Endothelial cell of umbilical vein (primary cell): ENCODE data around the gene ATXN1. TPM values are rescaled to one million over a fixed set of nuclear protein-coding genes. Genes with fewer than 3 reads are reported as not detected.

Experiments used
- BruUV-seq: library from RNA; stranded (reverse); fragments of 400-500 nt; replicated peaks from 2 replicates; lab custom pipeline; 2021; lab: Mats Ljungman, UMichigan
- CTCF ChIA-PET: fragments of 300-600, 350-600 bp; sonication (Branson Sonifier 250); formaldehyde crosslinking; loops from one replicate; lab custom pipeline; 2021; ENCODE audit warnings: antibody characterized with exemption, inconsistent platforms; lab: Charles Lee
- POLR2A ChIA-PET: fragments of 300-600, 350-600 bp; sonication (Branson Sonifier 250); formaldehyde crosslinking; loops from one replicate; lab custom pipeline; 2021; ENCODE audit warnings: antibody characterized with exemption, inconsistent platforms; lab: Charles Lee
- DNase-seq: peaks from one replicate; pipeline ENCODE4 v3.0.0-alpha.2; 2011; ENCODE audit warnings: low read depth, low spot score
- FAIRE-seq: peaks from 2 replicates; lab custom pipeline; 2011; peaks lifted over from hg19 to GRCh38; lab: Jason Lieb, UNC
- H2AFZ ChIP-seq: 2 replicates; pipeline ENCODE4 v1.6.0; 2012; ENCODE audit warnings: low read depth, low read length, control low read depth, inconsistent platforms
- H3K27ac ChIP-seq: 2 replicates; pipeline ENCODE4 v1.5.1; 2011; ENCODE audit warnings: low read depth, mild to moderate bottlenecking, control low read depth, low read length, moderate library complexity; ENCODE audit not compliant: insufficient read depth
- H3K27me3 ChIP-seq, 2 experiments: 2 replicates each; pipeline versions ENCODE4 v1.6.0 to v1.6.1; 2011; ENCODE audit warnings: low read length in 2 of 2, mixed read lengths in 1 of 2; ENCODE audit not compliant: control insufficient read depth in 2 of 2, insufficient read depth in 2 of 2
- H3K36me3 ChIP-seq, 2 experiments: 2 replicates in 1 of 2; 3 replicates in 1 of 2; pipeline ENCODE4 v1.5.1; 2011; ENCODE audit warnings: low read length in 2 of 2, mild to moderate bottlenecking in 1 of 2, moderate library complexity in 1 of 2; ENCODE audit not compliant: control insufficient read depth in 2 of 2, insufficient read depth in 2 of 2; ENCODE audit errors: extremely low read depth in 1 of 2
- H3K4me1 ChIP-seq: 3 replicates; pipeline ENCODE4 v1.5.1; 2011; ENCODE audit warnings: mild to moderate bottlenecking, low read length; ENCODE audit not compliant: control insufficient read depth, insufficient read depth; ENCODE audit errors: extremely low read depth
- H3K4me2 ChIP-seq: 2 replicates; pipeline ENCODE4 v1.6.1; 2011; ENCODE audit warnings: low read length, control low read depth, mixed read lengths; ENCODE audit not compliant: insufficient read depth
- H3K4me3 ChIP-seq, 3 experiments: fragments of 200-600 bp in 1 of 3; sonication (generic), shearing (Covaris generic) in 1 of 3; replicated peaks in 1 of 3; 2 replicates each; pipeline ENCODE4 v1.5.1; 2011 to 2016; ENCODE audit warnings: control low read depth in 3 of 3, low read length in 3 of 3, mild to moderate bottlenecking in 2 of 3, inconsistent platforms in 1 of 3, low read depth in 1 of 3, moderate library complexity in 1 of 3; ENCODE audit not compliant: insufficient read depth in 1 of 3
- H3K79me2 ChIP-seq: 2 replicates; pipeline ENCODE4 v1.6.0; 2012; ENCODE audit warnings: low read length, inconsistent platforms; ENCODE audit not compliant: control insufficient read depth, insufficient read depth
- H3K9ac ChIP-seq: replicated peaks from 2 replicates; pipeline ENCODE3; 2011; ENCODE audit warnings: low read length, control low read depth; ENCODE audit not compliant: insufficient read depth; ENCODE audit errors: extremely low read depth
- H3K9me1 ChIP-seq: replicated peaks from 3 replicates; pipeline ENCODE4 v1.6.0; 2011; ENCODE audit warnings: mild to moderate bottlenecking, low read length; ENCODE audit not compliant: control insufficient read depth, insufficient read depth; ENCODE audit errors: extremely low read depth
- H3K9me3 ChIP-seq: replicated peaks from 2 replicates; pipeline ENCODE4 v1.5.1; 2012; ENCODE audit warnings: low read length, inconsistent platforms; ENCODE audit not compliant: control insufficient read depth, insufficient read depth
- H4K20me1 ChIP-seq: replicated peaks from 2 replicates; pipeline ENCODE3; 2011; ENCODE audit warnings: mild to moderate bottlenecking, low read length; ENCODE audit not compliant: control insufficient read depth, insufficient read depth; ENCODE audit errors: extremely low read depth
- EZH2 ChIP-seq: IDR thresholded peaks from 2 replicates; pipeline ENCODE4 v1.6.1; 2012; ENCODE audit warnings: borderline replicate concordance, low read depth, mild to moderate bottlenecking, moderate library complexity, low read length, inconsistent platforms; ENCODE audit not compliant: severe bottlenecking
- FOS ChIP-seq: IDR thresholded peaks from 2 replicates; pipeline ENCODE4 v1.6.1; 2011; ENCODE audit warnings: mild to moderate bottlenecking, low read length, moderate library complexity, borderline replicate concordance; ENCODE audit not compliant: insufficient read depth
- GATA2 ChIP-seq: IDR thresholded peaks from 2 replicates; pipeline ENCODE4 v1.7.0; 2011; ENCODE audit warnings: low read depth, mild to moderate bottlenecking, moderate library complexity, mixed read lengths, low read length; ENCODE audit not compliant: insufficient read length, insufficient read depth
- JUN ChIP-seq: IDR thresholded peaks from 2 replicates; pipeline ENCODE4 v1.6.1; 2011; ENCODE audit warnings: borderline replicate concordance, low read depth; ENCODE audit not compliant: insufficient read length, insufficient read depth
- MAX ChIP-seq: IDR thresholded peaks from 2 replicates; pipeline ENCODE4 v1.6.1; 2011; ENCODE audit not compliant: insufficient read depth, insufficient read length
- MYC ChIP-seq: IDR thresholded peaks from one replicate; pipeline ENCODE4 v1.6.1; 2011; ENCODE audit warnings: mild to moderate bottlenecking, low read depth, low read length
- POLR2A ChIP-seq: IDR thresholded peaks from 2 replicates; pipeline ENCODE4 v1.6.1; 2012; ENCODE audit warnings: low read depth, mild to moderate bottlenecking, control low read depth, low read length
- POLR2AphosphoS5 ChIP-seq: IDR thresholded peaks from 2 replicates; pipeline ENCODE4 v1.6.1; 2012; ENCODE audit warnings: low read depth, mild to moderate bottlenecking, control low read depth, low read length, moderate library complexity; ENCODE audit not compliant: insufficient read depth
- dilution Hi-C: fragments of 300-500 bp; cut with MboI; formaldehyde crosslinking; loops from one replicate; pipeline ENCODE4 v1.15.0; 2019; ENCODE audit warnings: low sequenced_read_pairs; ENCODE audit not compliant: extremely low pct_ligation_motif_present
- intact Hi-C: fragments of 100-400 bp; cut with micrococcal nuclease; formaldehyde crosslinking; loops from one replicate; pipeline ENCODE4 v1.10.0; 2022
- polyA plus RNA-seq, 4 experiments: library from polyadenylated mRNA; depleted of rRNA in 3 of 4; stranded (reverse) in 3 of 4; unstranded in 1 of 4; fragments of >200 nt; gene quantifications; 2 replicates each; pipeline versions ENCODE4 v1.2.1 to v1.2.3, GENCODE V29; 2011 to 2012; ENCODE audit warnings: missing spikeins in 1 of 4
- total RNA-seq: library from RNA; stranded (reverse); gene quantifications from 2 replicates; pipeline ENCODE4 v1.2.3, GENCODE V29; 2021
- TF ChIP-seq, protein P1 (sequence below), 2 donors: IDR thresholded peaks; 1 replicate in 1 of 2; 2 replicates in 1 of 2; pipeline ENCODE4 v1.5.1; 2011; ENCODE audit warnings: low read length in 2 of 2, mild to moderate bottlenecking in 2 of 2, moderate library complexity in 2 of 2, control low read depth in 1 of 2, inconsistent platforms in 1 of 2, low read depth in 1 of 2; ENCODE audit not compliant: insufficient read depth in 1 of 2; ENCODE audit errors: extremely low read depth in 1 of 2

The ATXN1 gene
- total and polyA plus RNA-seq, 2 donors (not counting 3 experiments of a cell fraction or from before 2014, with no cell fraction given): 16.4 to 33.0 TPM

- H3K27me3 ChIP-seq: no peaks in the 10 kb centered on the region
- no peak for FAIRE-seq
- no peak overlapping the region for H3K4me2 ChIP-seq
- H3K36me3 ChIP-seq: no peaks in the 10 kb centered on the region
- ChIA-PET CTCF (no interaction called here), POLR2A (no interaction called here)
- no peaks in the 10 kb centered on the region for H3K79me2 ChIP-seq
- H3K9me3 ChIP-seq: no peaks in the 10 kb centered on the region
- no TSS peak for BruUV-seq
- no peak overlapping the region for H3K9ac ChIP-seq
- no peak overlapping the region for H3K4me3 ChIP-seq
- DNase-seq: no peak
- TF ChIP-seq EZH2 (no peak), GATA2 (no peak), FOS (no peak), POLR2AphosphoS5 (no peak), POLR2A (no peak), JUN (no peak), MAX (no peak), MYC (no peak)
- TF ChIP-seq, protein P1, sequence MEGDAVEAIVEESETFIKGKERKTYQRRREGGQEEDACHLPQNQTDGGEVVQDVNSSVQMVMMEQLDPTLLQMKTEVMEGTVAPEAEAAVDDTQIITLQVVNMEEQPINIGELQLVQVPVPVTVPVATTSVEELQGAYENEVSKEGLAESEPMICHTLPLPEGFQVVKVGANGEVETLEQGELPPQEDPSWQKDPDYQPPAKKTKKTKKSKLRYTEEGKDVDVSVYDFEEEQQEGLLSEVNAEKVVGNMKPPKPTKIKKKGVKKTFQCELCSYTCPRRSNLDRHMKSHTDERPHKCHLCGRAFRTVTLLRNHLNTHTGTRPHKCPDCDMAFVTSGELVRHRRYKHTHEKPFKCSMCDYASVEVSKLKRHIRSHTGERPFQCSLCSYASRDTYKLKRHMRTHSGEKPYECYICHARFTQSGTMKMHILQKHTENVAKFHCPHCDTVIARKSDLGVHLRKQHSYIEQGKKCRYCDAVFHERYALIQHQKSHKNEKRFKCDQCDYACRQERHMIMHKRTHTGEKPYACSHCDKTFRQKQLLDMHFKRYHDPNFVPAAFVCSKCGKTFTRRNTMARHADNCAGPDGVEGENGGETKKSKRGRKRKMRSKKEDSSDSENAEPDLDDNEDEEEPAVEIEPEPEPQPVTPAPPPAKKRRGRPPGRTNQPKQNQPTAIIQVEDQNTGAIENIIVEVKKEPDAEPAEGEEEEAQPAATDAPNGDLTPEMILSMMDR (IDR thresholded peaks at IDR 0.05; ENCODE audit: extremely low read depth in 1 of 2, insufficient read depth in 1 of 2, low read depth in 1 of 2, low read length in 2 of 2): no peak
- H4K20me1 ChIP-seq: no peaks in the 10 kb centered on the region
- no peaks in the 10 kb centered on the region for H3K4me1 ChIP-seq
- no peaks in the 10 kb centered on the region for H3K9me1 ChIP-seq
- no peak overlapping the region for H3K27ac ChIP-seq
- intact Hi-C loops: no loop called here
- H2AFZ ChIP-seq: no peak overlapping the region
- dilution Hi-C loops: no loop called here
Observed at GRCh38 chr6:16491666-16492313, 269.5 kb downstream of the ATXN1 start.
